CD4-positive, alpha-beta memory T cell (primary cell): ENCODE data around the gene ABCC3. TPM values are rescaled to one million over a fixed set of nuclear protein-coding genes. Genes with fewer than 3 reads are reported as not detected.
A peak's percentile ranks its signal among the peaks of the same experiment; 100 is the strongest.

Experiments used
- CTCF ChIA-PET: fragments of 350-600 bp; sonication (Branson Sonifier 250); formaldehyde crosslinking; loops from one replicate; lab custom pipeline; 2021; ENCODE audit warnings: inconsistent platforms; ENCODE audit not compliant: partially characterized antibody; lab: Charles Lee
- POLR2A ChIA-PET: fragments of 350-600 bp; sonication (Branson Sonifier 250); formaldehyde crosslinking; loops from one replicate; lab custom pipeline; 2021; ENCODE audit not compliant: partially characterized antibody; lab: Charles Lee
- DNase-seq, 5 donors: peaks; one replicate each; pipeline versions ENCODE4 v3.0.0 to v3.0.0-alpha.2; 2020 to 2022; ENCODE audit warnings: mixed read lengths in 1 of 5
- H3K27ac ChIP-seq: one replicate; pipeline ENCODE4 v1.7.0; 2013; ENCODE audit warnings: low read depth, low read length
- H3K27me3 ChIP-seq: 2 replicates; pipeline ENCODE4 v1.7.0; 2013; ENCODE audit warnings: mild to moderate bottlenecking, low read length, moderate library complexity; ENCODE audit not compliant: insufficient read depth
- H3K36me3 ChIP-seq: 2 replicates; pipeline ENCODE4 v1.7.0; 2013; ENCODE audit warnings: mild to moderate bottlenecking, low read length, moderate library complexity; ENCODE audit not compliant: insufficient read depth
- H3K4me1 ChIP-seq: 2 replicates; pipeline ENCODE4 v1.7.0; 2013; ENCODE audit warnings: mild to moderate bottlenecking, low read length, moderate library complexity; ENCODE audit not compliant: insufficient read depth
- H3K4me3 ChIP-seq, 2 donors: one replicate each; pipeline ENCODE4 v1.7.0; 2013; ENCODE audit warnings: low read length in 2 of 2, mild to moderate bottlenecking in 1 of 2
- H3K9me3 ChIP-seq, 2 donors: one replicate each; pipeline ENCODE4 v1.7.0; 2013; ENCODE audit warnings: low read length in 2 of 2, control low read depth in 1 of 2; ENCODE audit not compliant: control insufficient read depth in 1 of 2
- H3K27ac Mint-ChIP-seq, 7 donors: one replicate each; pipeline ENCODE4 v1.8.0; 2020 to 2021; ENCODE audit warnings: mixed read lengths in 7 of 7, mild to moderate bottlenecking in 6 of 7, inconsistent platforms in 3 of 7, moderate library complexity in 3 of 7
- H3K27me3 Mint-ChIP-seq, 2 donors: one replicate each; pipeline ENCODE4 v1.8.0; 2020 to 2021; ENCODE audit warnings: mixed read lengths in 2 of 2
- H3K36me3 Mint-ChIP-seq, 2 donors: one replicate each; pipeline ENCODE4 v1.8.0; 2020 to 2021; ENCODE audit warnings: mixed read lengths in 2 of 2, inconsistent platforms in 1 of 2, mild to moderate bottlenecking in 1 of 2
- H3K4me1 Mint-ChIP-seq, 4 donors: one replicate each; pipeline ENCODE4 v1.8.0; 2020 to 2021; ENCODE audit warnings: mixed read lengths in 4 of 4, mild to moderate bottlenecking in 1 of 4
- H3K4me3 Mint-ChIP-seq, 8 donors: one replicate each; pipeline ENCODE4 v1.8.0; 2020 to 2021; ENCODE audit warnings: mixed read lengths in 8 of 8, mild to moderate bottlenecking in 7 of 8, moderate library complexity in 6 of 8, inconsistent platforms in 3 of 8
- H3K9me3 Mint-ChIP-seq, 8 donors: one replicate each; pipeline ENCODE4 v1.8.0; 2020 to 2021; ENCODE audit warnings: mixed read lengths in 8 of 8, mild to moderate bottlenecking in 5 of 8, inconsistent platforms in 3 of 8, moderate library complexity in 1 of 8
- intact Hi-C: fragments of 100-400 bp; cut with micrococcal nuclease; formaldehyde crosslinking; loops from one replicate; pipeline ENCODE4 v1.15.1; 2023
- polyA plus RNA-seq, 2 donors: library from polyadenylated mRNA; unstranded; fragments of 300-500 nt; fragmentation: Illumina TruSeq; gene quantifications; one replicate each; pipeline ENCODE4 v1.2.3, GENCODE V29; 2021
- total RNA-seq, 2 experiments: library from RNA; stranded (reverse); gene quantifications; one replicate each; pipeline ENCODE4 v1.2.3, GENCODE V29; 2021

Gene ABCC3
- total and polyA plus RNA-seq, 4 experiments from 2014 or later, result 0.86 to 1.6 TPM; not detected in 2

- no peaks in the 10 kb centered on the region for H3K9me3 ChIP-seq
- peaks cover 15 to 17% of the 10 kb centered on the region in 2 donors for H3K27me3 Mint-ChIP-seq
- H3K4me1 Mint-ChIP-seq, result peaks cover 0 to 5% (median under 1%) of the 10 kb centered on the region in 4 donors
- H3K36me3 Mint-ChIP-seq, result no peaks in the 10 kb centered on the region
- no peak overlapping the region for H3K27ac ChIP-seq
- no peak overlapping the region for H3K4me3 ChIP-seq
- peak overlapping the region in 1 of 7 donors; percentile 14 for H3K27ac Mint-ChIP-seq
- no peak for DNase-seq
- POLR2A ChIA-PET, result no interaction called here
- no peaks in the 10 kb centered on the region for H3K27me3 ChIP-seq
- CTCF ChIA-PET, result no interaction called here
- no peaks in the 10 kb centered on the region for H3K4me1 ChIP-seq
- H3K4me3 Mint-ChIP-seq, result no peak overlapping the region
- H3K36me3 ChIP-seq, result no peaks in the 10 kb centered on the region
- H3K9me3 Mint-ChIP-seq, result no peaks in the 10 kb centered on the region
- intact Hi-C loops, result no loop called here
Observed at GRCh38 chr17:50608700-50609379, 25.8 kb upstream of the ABCC3 start.

GRCh38 chr17:50609380-50610074 lies 25.2 kb upstream of the ABCC3 start:
- no peak for DNase-seq
- Histone ChIP-seq H3K9me3 (no peaks in the 10 kb centered on the region), H3K4me1 (no peaks in the 10 kb centered on the region), H3K27me3 (no peaks in the 10 kb centered on the region), H3K4me3 (no peak overlapping the region), H3K36me3 (no peaks in the 10 kb centered on the region), H3K27ac (no peak overlapping the region)
- H3K4me3 Mint-ChIP-seq, result no peak overlapping the region
- CTCF ChIA-PET, result no interaction called here
- H3K27me3 Mint-ChIP-seq, result peaks cover 15 to 18% of the 10 kb centered on the region in 2 donors
- POLR2A ChIA-PET, result no interaction called here
- H3K36me3 Mint-ChIP-seq, result no peaks in the 10 kb centered on the region
- peaks cover 4 to 12% (median 5%) of the 10 kb centered on the region in 4 donors for H3K4me1 Mint-ChIP-seq
- H3K27ac Mint-ChIP-seq, result no peak overlapping the region
- intact Hi-C loops, result no loop called here
- no peaks in the 10 kb centered on the region for H3K9me3 Mint-ChIP-seq

- POLR2A ChIA-PET, result no interaction called here
- CTCF ChIA-PET, result no interaction called here
- H3K27ac Mint-ChIP-seq, result no peak overlapping the region
- H3K36me3 Mint-ChIP-seq, result no peaks in the 10 kb centered on the region
- intact Hi-C loops, result no loop called here
- Histone ChIP-seq H3K4me1 (no peaks in the 10 kb centered on the region), H3K36me3 (no peaks in the 10 kb centered on the region), H3K4me3 (no peak overlapping the region), H3K9me3 (no peaks in the 10 kb centered on the region), H3K27ac (no peak overlapping the region), H3K27me3 (no peaks in the 10 kb centered on the region)
- DNase-seq, result no peak
- peaks cover 4 to 12% (median 5%) of the 10 kb centered on the region in 4 donors for H3K4me1 Mint-ChIP-seq
- H3K4me3 Mint-ChIP-seq, result no peak overlapping the region
- H3K9me3 Mint-ChIP-seq, result no peaks in the 10 kb centered on the region
- H3K27me3 Mint-ChIP-seq, result peaks cover 7 to 10% of the 10 kb centered on the region in 2 donors
Observed at GRCh38 chr17:50611634-50612033, 23.0 kb upstream of the ABCC3 start.

GRCh38 chr17:50612281-50612680 lies 22.4 kb upstream of the ABCC3 start:
- H3K27ac ChIP-seq, result no peak overlapping the region
- POLR2A ChIA-PET, result no interaction called here
- H3K4me1 ChIP-seq, result no peaks in the 10 kb centered on the region
- no peak for DNase-seq
- Mint-ChIP-seq H3K27me3 (peaks cover 4 to 5% of the 10 kb centered on the region in 2 donors), H3K4me3 (no peak overlapping the region), H3K36me3 (no peaks in the 10 kb centered on the region), H3K9me3 (no peaks in the 10 kb centered on the region), H3K4me1 (peaks cover 4 to 12% (median 5%) of the 10 kb centered on the region in 4 donors), H3K27ac (peak overlapping the region in 1 of 7 donors; percentile 62)
- CTCF ChIA-PET, result no interaction called here
- intact Hi-C loops, result no loop called here
- H3K9me3 ChIP-seq, result no peaks in the 10 kb centered on the region
- no peaks in the 10 kb centered on the region for H3K27me3 ChIP-seq
- no peak overlapping the region for H3K4me3 ChIP-seq
- no peaks in the 10 kb centered on the region for H3K36me3 ChIP-seq

- no peaks in the 10 kb centered on the region for H3K36me3 ChIP-seq
- H3K27ac Mint-ChIP-seq, result no peak overlapping the region
- CTCF ChIA-PET, result no interaction called here
- POLR2A ChIA-PET, result no interaction called here
- H3K9me3 ChIP-seq, result no peaks in the 10 kb centered on the region
- H3K27ac ChIP-seq, result no peak overlapping the region
- peaks cover 4 to 12% (median 5%) of the 10 kb centered on the region in 4 donors for H3K4me1 Mint-ChIP-seq
- no peak overlapping the region for H3K4me3 Mint-ChIP-seq
- H3K4me3 ChIP-seq, result no peak overlapping the region
- DNase-seq, result no peak
- no peaks in the 10 kb centered on the region for H3K9me3 Mint-ChIP-seq
- peaks cover 1 to 5% of the 10 kb centered on the region in 2 donors for H3K27me3 Mint-ChIP-seq
- H3K27me3 ChIP-seq, result no peaks in the 10 kb centered on the region
- intact Hi-C loops, result no loop called here
- no peaks in the 10 kb centered on the region for H3K4me1 ChIP-seq
- H3K36me3 Mint-ChIP-seq, result no peaks in the 10 kb centered on the region
Observed at GRCh38 chr17:50613007-50613992, 21.4 kb upstream of the ABCC3 start.

GRCh38 chr17:50614471-50615051 lies 20.1 kb upstream of the ABCC3 start:
- no peaks in the 10 kb centered on the region for H3K36me3 ChIP-seq
- Mint-ChIP-seq H3K4me1 (peaks cover 4 to 12% (median 5%) of the 10 kb centered on the region in 4 donors), H3K27me3 (peaks cover 3 to 5% of the 10 kb centered on the region in 2 donors), H3K9me3 (no peaks in the 10 kb centered on the region), H3K36me3 (no peaks in the 10 kb centered on the region), H3K4me3 (peak overlapping the region in 4 of 8 donors; percentile 7 to 57 (median 28)), H3K27ac (peak overlapping the region in 2 of 7 donors; percentile 9 to 85)
- no peak overlapping the region for H3K27ac ChIP-seq
- DNase-seq, result no peak
- no peaks in the 10 kb centered on the region for H3K4me1 ChIP-seq
- H3K4me3 ChIP-seq, result no peak overlapping the region
- intact Hi-C loops, result no loop called here
- ChIA-PET CTCF (no interaction called here), POLR2A (no interaction called here)
- H3K27me3 ChIP-seq, result no peaks in the 10 kb centered on the region
- H3K9me3 ChIP-seq, result no peaks in the 10 kb centered on the region
